Esophagus squamous epithelium (tissue), 5 donors: ENCODE data around the gene DNM1L. TPM values are rescaled to one million over a fixed set of nuclear protein-coding genes. Genes with fewer than 3 reads are reported as not detected.

Experiments used
- DNase-seq: peaks from one replicate; lab custom pipeline; 2025; lab: John Stamatoyannopoulos, UW
- H3K27ac ChIP-seq, 4 donors: fragments of 200-600 bp; sonication (generic); one replicate each; pipeline ENCODE4 v1.5.1; 2016 to 2019; ENCODE audit warnings: mild to moderate bottlenecking in 1 of 4
- H3K27me3 ChIP-seq, 4 donors: fragments of 200-600 bp; sonication (generic); 1 replicate in 3 of 4; 2 replicates in 1 of 4; pipeline versions ENCODE4 v1.5.1 to v1.6.0; 2017 to 2021; ENCODE audit warnings: antibody characterized with exemption in 1 of 4
- H3K36me3 ChIP-seq, 3 donors: fragments of 200-600 bp; sonication (generic); one replicate each; pipeline ENCODE4 v1.5.1; 2016 to 2019
- H3K4me1 ChIP-seq, 3 donors: fragments of 200-600 bp; sonication (generic); one replicate each; pipeline ENCODE4 v1.5.1; 2017 to 2019
- H3K4me3 ChIP-seq, 4 donors: fragments of 200-600 bp; sonication (generic); 1 replicate in 3 of 4; 2 replicates in 1 of 4; pipeline ENCODE4 v1.5.1; 2016 to 2019; ENCODE audit warnings: mild to moderate bottlenecking in 2 of 4, moderate library complexity in 1 of 4
- H3K9me3 ChIP-seq, 3 donors: fragments of 200-600 bp; sonication (generic); one replicate each; pipeline ENCODE4 v1.5.1; 2016 to 2019
- POLR2A ChIP-seq, 4 donors: fragments of 450-650 bp; IDR thresholded peaks; one replicate each; pipeline ENCODE4 v1.6.1; 2017; ENCODE audit warnings: antibody characterized with exemption in 4 of 4, mild to moderate bottlenecking in 4 of 4, moderate library complexity in 3 of 4
- WGBS, 2 donors: methylation state at CpG; one replicate each; pipeline ENCODE4 v1.1.5; 2018; 5-methylcytosine and 5-hydroxymethylcytosine counted together
- intact Hi-C: fragments of 100-400 bp; cut with DNase I; formaldehyde crosslinking; loops from one replicate; pipeline ENCODE4 v1.15.0; 2022
- total RNA-seq, 4 donors: library from RNA; depleted of rRNA; stranded (reverse); fragments of >200 nt; gene quantifications; one replicate each; pipeline ENCODE4 v1.1.0, GENCODE V29; 2016
- TF ChIP-seq, protein P1 (sequence below), 6 experiments: fragments of 450-650 bp in 4 of 6; fragments of 200-600 bp in 2 of 6; sonication (generic) in 2 of 6; IDR thresholded peaks; one replicate each; pipeline ENCODE4 v1.5.1; 2016 to 2019; ENCODE audit warnings: antibody characterized with exemption in 6 of 6, mild to moderate bottlenecking in 4 of 6, moderate library complexity in 4 of 6
- donor health status: DM: yes; HTN: yes; CAD: no.

Gene DNM1L
- total RNA-seq, 4 donors from 2014 or later: 28.2 to 66.2 (median 48.6) TPM

DNA sequence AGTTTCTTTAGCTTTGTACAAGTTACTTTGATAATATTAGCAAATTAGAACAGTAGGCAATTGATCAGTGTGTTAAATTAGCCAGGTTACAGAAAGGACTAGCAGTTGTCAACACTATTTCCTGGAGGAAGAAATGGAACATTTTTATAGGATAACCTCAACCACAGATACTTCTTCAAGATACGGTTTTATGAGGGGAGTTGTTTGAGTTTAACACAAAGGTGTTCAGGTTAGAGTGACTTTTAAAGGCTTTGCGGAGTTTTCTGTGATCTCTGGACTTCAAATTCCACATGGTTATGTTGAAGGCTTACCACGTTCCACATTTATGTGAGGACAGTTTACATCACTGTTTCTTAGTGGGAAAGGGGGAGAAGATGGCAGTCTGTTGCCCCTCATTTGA, 57.3 kb downstream of the DNM1L start:
- TF ChIP-seq, protein P1, sequence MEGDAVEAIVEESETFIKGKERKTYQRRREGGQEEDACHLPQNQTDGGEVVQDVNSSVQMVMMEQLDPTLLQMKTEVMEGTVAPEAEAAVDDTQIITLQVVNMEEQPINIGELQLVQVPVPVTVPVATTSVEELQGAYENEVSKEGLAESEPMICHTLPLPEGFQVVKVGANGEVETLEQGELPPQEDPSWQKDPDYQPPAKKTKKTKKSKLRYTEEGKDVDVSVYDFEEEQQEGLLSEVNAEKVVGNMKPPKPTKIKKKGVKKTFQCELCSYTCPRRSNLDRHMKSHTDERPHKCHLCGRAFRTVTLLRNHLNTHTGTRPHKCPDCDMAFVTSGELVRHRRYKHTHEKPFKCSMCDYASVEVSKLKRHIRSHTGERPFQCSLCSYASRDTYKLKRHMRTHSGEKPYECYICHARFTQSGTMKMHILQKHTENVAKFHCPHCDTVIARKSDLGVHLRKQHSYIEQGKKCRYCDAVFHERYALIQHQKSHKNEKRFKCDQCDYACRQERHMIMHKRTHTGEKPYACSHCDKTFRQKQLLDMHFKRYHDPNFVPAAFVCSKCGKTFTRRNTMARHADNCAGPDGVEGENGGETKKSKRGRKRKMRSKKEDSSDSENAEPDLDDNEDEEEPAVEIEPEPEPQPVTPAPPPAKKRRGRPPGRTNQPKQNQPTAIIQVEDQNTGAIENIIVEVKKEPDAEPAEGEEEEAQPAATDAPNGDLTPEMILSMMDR (IDR thresholded peaks at IDR 0.05): no peak
- no peak for TF ChIP-seq POLR2A (IDR thresholded peaks at IDR 0.05)
- WGBS, 2 donors: 85 to 90% methylated on average over 3 of the region's 3 CpGs
- Histone ChIP-seq H3K9me3 (no peaks in the 10 kb centered on the region), H3K36me3 (peaks cover 0 to 98% (median 30%) of the 10 kb centered on the region in 3 donors), H3K27ac (no peak overlapping the region), H3K27me3 (no peaks in the 10 kb centered on the region), H3K4me3 (no peak overlapping the region), H3K4me1 (no peaks in the 10 kb centered on the region)
- intact Hi-C loops: no loop called here
- no peak for DNase-seq

DNA sequence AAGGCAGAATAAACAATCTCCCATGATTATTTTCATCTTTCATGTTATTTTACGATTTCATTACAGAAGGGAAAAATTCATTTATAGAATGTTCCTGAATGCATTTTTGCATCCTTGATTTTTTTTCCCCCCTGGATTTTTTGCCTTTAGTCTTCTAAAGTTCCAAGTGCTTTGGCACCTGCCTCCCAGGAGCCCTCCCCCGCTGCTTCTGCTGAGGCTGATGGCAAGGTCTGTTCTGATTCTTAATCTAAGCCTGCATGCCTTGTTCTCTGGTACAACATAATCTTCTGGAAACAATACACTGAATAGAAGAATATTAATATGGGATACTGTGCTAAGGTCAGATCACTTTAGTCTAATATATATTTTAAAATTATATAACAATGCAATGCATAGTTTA, 58.6 kb downstream of the DNM1L start:
- H3K27me3 ChIP-seq: no peaks in the 10 kb centered on the region
- no peak overlapping the region for H3K27ac ChIP-seq
- no peak overlapping the region for H3K4me3 ChIP-seq
- H3K4me1 ChIP-seq: no peaks in the 10 kb centered on the region
- TF ChIP-seq, protein P1 (IDR thresholded peaks at IDR 0.05): no peak
- no peak for TF ChIP-seq POLR2A (IDR thresholded peaks at IDR 0.05)
- peaks cover 0 to 98% (median 35%) of the 10 kb centered on the region in 3 donors for H3K36me3 ChIP-seq
- intact Hi-C loops: no loop called here
- DNase-seq: no peak
- no peaks in the 10 kb centered on the region for H3K9me3 ChIP-seq
- 82 to 85% methylated on average over 2 of the region's 2 CpGs for WGBS, 2 donors

DNA sequence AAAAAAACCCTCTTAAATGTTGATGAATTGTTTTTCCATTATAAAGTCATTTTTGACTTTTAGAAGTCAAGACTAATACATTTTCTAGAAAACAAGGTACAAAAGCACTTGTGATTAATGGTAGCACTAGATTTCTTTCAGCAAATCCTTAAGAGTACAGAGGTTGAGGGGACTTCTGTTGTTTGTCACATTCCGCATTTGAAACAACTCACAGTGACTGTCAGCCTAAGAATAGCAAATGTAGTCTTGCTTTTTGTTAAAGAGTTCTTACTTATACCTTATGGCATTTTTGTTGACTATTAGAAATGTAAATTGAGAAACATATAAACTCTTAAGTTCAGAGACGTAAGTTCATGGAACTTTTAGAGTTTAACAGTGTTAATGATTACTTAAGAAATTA, 60.2 kb downstream of the DNM1L start:
- no peak for DNase-seq
- intact Hi-C loops: no loop called here
- TF ChIP-seq, protein P1 (IDR thresholded peaks at IDR 0.05): no peak
- no peak for TF ChIP-seq POLR2A (IDR thresholded peaks at IDR 0.05)
- Histone ChIP-seq H3K9me3 (no peaks in the 10 kb centered on the region), H3K4me3 (no peak overlapping the region), H3K27ac (no peak overlapping the region), H3K27me3 (no peaks in the 10 kb centered on the region), H3K4me1 (no peaks in the 10 kb centered on the region), H3K36me3 (peaks cover 0 to 100% (median 35%) of the 10 kb centered on the region in 3 donors)
- WGBS, 2 donors: 89 to 100% methylated on average over 2 of the region's 2 CpGs

- 94 to 95% methylated on average over 10 of the region's 10 CpGs for WGBS, 2 donors
- H3K9me3 ChIP-seq: no peaks in the 10 kb centered on the region
- no peak overlapping the region for H3K4me3 ChIP-seq
- H3K4me1 ChIP-seq: no peaks in the 10 kb centered on the region
- H3K27me3 ChIP-seq: no peaks in the 10 kb centered on the region
- intact Hi-C loops: no loop called here
- no peak for DNase-seq
- H3K27ac ChIP-seq: no peak overlapping the region
- peaks cover 0 to 100% (median 37%) of the 10 kb centered on the region in 3 donors for H3K36me3 ChIP-seq
- TF ChIP-seq, protein P1 (IDR thresholded peaks at IDR 0.05): no peak
- no peak for TF ChIP-seq POLR2A (IDR thresholded peaks at IDR 0.05)
These were observed 63.0 kb downstream of the DNM1L start for GRCh38 chr12:32742133-32742532.

GRCh38 chr12:32743264-32743663, 64.2 kb downstream of the DNM1L start:
- Histone ChIP-seq H3K4me3 (no peak overlapping the region), H3K9me3 (no peaks in the 10 kb centered on the region), H3K36me3 (peaks cover 0 to 100% (median 37%) of the 10 kb centered on the region in 3 donors), H3K27ac (no peak overlapping the region), H3K27me3 (no peaks in the 10 kb centered on the region), H3K4me1 (no peaks in the 10 kb centered on the region)
- no peak for TF ChIP-seq POLR2A (IDR thresholded peaks at IDR 0.05)
- TF ChIP-seq, protein P1 (IDR thresholded peaks at IDR 0.05): no peak
- no peak for DNase-seq
- 88 to 94% methylated on average over 2 of the region's 2 CpGs for whole genome bisulfite sequencing, 2 donors
- intact Hi-C loops: no loop called here
